ENCODE data around the gene KSR1. TPM values are rescaled to one million over a fixed set of nuclear protein-coding genes. Genes with fewer than 3 reads are reported as not detected.

KSR1 gene
- total RNA-seq, 2 experiments from 2014 or later = 96.6 to 113 TPM

GRCh38 chr17:27519550-27519949, 63.3 kb downstream of the KSR1 start:
- Mint-ChIP-seq H3K4me3 (no peak overlapping the region), H3K4me1 (peaks cover 46% of the 10 kb centered on the region), H3K36me3 (ENCODE audit: low read depth) (peaks cover 2% of the 10 kb centered on the region), H3K27ac (no peak overlapping the region), H3K27me3 (no peaks in the 10 kb centered on the region), H3K9me3 (ENCODE audit: low read depth) (no peaks in the 10 kb centered on the region)
- DNase-seq (no peak), ATAC-seq (no peak)
- ChIA-PET CTCF (interaction anchor here (0.8 to 1.3 kb wide), 3 partner anchors 69 to 81 kb away, joined by 3 to 4 read pairs (median 3); no protein-coding TSS in a partner anchor), POLR2A (interaction anchor here (0.6 kb wide), 1 partner anchor 20 kb away, joined by 3 read pairs; no protein-coding TSS in a partner anchor)
- intact Hi-C loops (cut with DNase I, micrococcal nuclease) = no loop called here

- ChIA-PET CTCF (interaction anchor here (0.6 to 1.7 kb wide), 6 partner anchors 10 to 107 kb away, joined by 3 to 8 read pairs (median 3); no protein-coding TSS in a partner anchor), POLR2A (no interaction called here)
- Mint-ChIP-seq H3K27me3 (no peaks in the 10 kb centered on the region), H3K4me3 (no peak overlapping the region), H3K36me3 (ENCODE audit: low read depth) (peaks cover 2% of the 10 kb centered on the region), H3K27ac (no peak overlapping the region), H3K9me3 (ENCODE audit: low read depth) (no peaks in the 10 kb centered on the region), H3K4me1 (peaks cover 54% of the 10 kb centered on the region)
- DNase-seq (no peak), ATAC-seq (no peak)
- intact Hi-C loops (cut with DNase I, micrococcal nuclease) = no loop called here
Measured at GRCh38 chr17:27520491-27521185, 64.4 kb downstream of the KSR1 start.

- Mint-ChIP-seq H3K36me3 (ENCODE audit: low read depth) (peaks cover 2% of the 10 kb centered on the region), H3K4me3 (no peak overlapping the region), H3K27me3 (no peaks in the 10 kb centered on the region), H3K4me1 (peaks cover 57% of the 10 kb centered on the region), H3K9me3 (ENCODE audit: low read depth) (no peaks in the 10 kb centered on the region), H3K27ac (no peak overlapping the region)
- DNase-seq (no peak), ATAC-seq (no peak)
- intact Hi-C loops (cut with DNase I, micrococcal nuclease) = no loop called here
- ChIA-PET POLR2A (no interaction called here), CTCF (interaction anchor here (0.6 to 1.7 kb wide), 3 partner anchors 9 to 107 kb away, joined by 3 to 8 read pairs (median 3); no protein-coding TSS in a partner anchor)
Measured at GRCh38 chr17:27521281-27522027, 65.2 kb downstream of the KSR1 start.

- ChIA-PET CTCF (interaction anchor here (0.6 kb wide), 1 partner anchor 199 kb away, joined by 3 read pairs; no protein-coding TSS in a partner anchor), POLR2A (interaction anchor here (0.7 kb wide), 1 partner anchor 44 kb away, joined by 3 read pairs; no protein-coding TSS in a partner anchor)
- DNase-seq (no peak), ATAC-seq (no peak)
- no peak overlapping the region for H3K27ac Mint-ChIP-seq
- H3K4me1 Mint-ChIP-seq = peaks cover 63% of the 10 kb centered on the region
- no peaks in the 10 kb centered on the region for H3K9me3 Mint-ChIP-seq (ENCODE audit: low read depth)
- H3K4me3 Mint-ChIP-seq = no peak overlapping the region
- no peaks in the 10 kb centered on the region for H3K27me3 Mint-ChIP-seq
- intact Hi-C loops (cut with DNase I, micrococcal nuclease) = no loop called here
- peaks cover 2% of the 10 kb centered on the region for H3K36me3 Mint-ChIP-seq (ENCODE audit: low read depth)
Measured at GRCh38 chr17:27522028-27522635, 65.9 kb downstream of the KSR1 start.

- ChIA-PET CTCF (interaction anchor here (0.6 kb wide), 2 partner anchors 24 to 87 kb away, joined by 3 read pairs; no protein-coding TSS in a partner anchor), POLR2A (no interaction called here)
- Mint-ChIP-seq H3K27ac (peak overlapping the region; percentile 58), H3K4me3 (no peak overlapping the region), H3K36me3 (ENCODE audit: low read depth) (peaks cover 2% of the 10 kb centered on the region), H3K27me3 (no peaks in the 10 kb centered on the region), H3K4me1 (peaks cover 58% of the 10 kb centered on the region), H3K9me3 (ENCODE audit: low read depth) (no peaks in the 10 kb centered on the region)
- no peak for ATAC-seq
- DNase-seq = no peak
- intact Hi-C loops (cut with DNase I, micrococcal nuclease) = no loop called here
Measured at GRCh38 chr17:27523712-27524111, 67.5 kb downstream of the KSR1 start.

- H3K27me3 Mint-ChIP-seq = no peaks in the 10 kb centered on the region
- ATAC-seq = no peak
- H3K4me1 Mint-ChIP-seq = peaks cover 63% of the 10 kb centered on the region
- no peaks in the 10 kb centered on the region for H3K9me3 Mint-ChIP-seq (ENCODE audit: low read depth)
- H3K27ac Mint-ChIP-seq = no peak overlapping the region
- H3K36me3 Mint-ChIP-seq (ENCODE audit: low read depth) = peaks cover 2% of the 10 kb centered on the region
- DNase-seq = no peak
- intact Hi-C loops (cut with DNase I, micrococcal nuclease) = no loop called here
- H3K4me3 Mint-ChIP-seq = no peak overlapping the region
- ChIA-PET POLR2A (no interaction called here), CTCF (interaction anchor here (0.9 kb wide), 1 partner anchor 75 kb away, joined by 3 read pairs; no protein-coding TSS in a partner anchor)
Measured at GRCh38 chr17:27524594-27524993, 68.3 kb downstream of the KSR1 start.

GRCh38 chr17:27525316-27525715, 69.1 kb downstream of the KSR1 start:
- Mint-ChIP-seq H3K4me1 (peaks cover 68% of the 10 kb centered on the region), H3K27me3 (no peaks in the 10 kb centered on the region), H3K27ac (no peak overlapping the region), H3K9me3 (ENCODE audit: low read depth) (no peaks in the 10 kb centered on the region), H3K4me3 (no peak overlapping the region), H3K36me3 (ENCODE audit: low read depth) (peaks cover 2% of the 10 kb centered on the region)
- no peak for DNase-seq
- intact Hi-C loops (cut with DNase I, micrococcal nuclease) = loop anchor here in 1 of 2 experiments (5.0 kb wide), 1 partner anchor 77 kb away; no protein-coding TSS in a partner anchor
- ChIA-PET CTCF (interaction anchor here (0.7 to 2.1 kb wide), 2 partner anchors 22 to 75 kb away, joined by 3 to 7 read pairs; no protein-coding TSS in a partner anchor), POLR2A (no interaction called here)
- ATAC-seq = no peak

- ChIA-PET CTCF (interaction anchor here (0.7 to 2.1 kb wide), 3 partner anchors 21 to 146 kb away, joined by 3 to 7 read pairs (median 4); no protein-coding TSS in a partner anchor), POLR2A (no interaction called here)
- ATAC-seq (no peak), DNase-seq (no peak)
- H3K36me3 Mint-ChIP-seq (ENCODE audit: low read depth) = peaks cover 2% of the 10 kb centered on the region
- H3K9me3 Mint-ChIP-seq (ENCODE audit: low read depth) = no peaks in the 10 kb centered on the region
- H3K27ac Mint-ChIP-seq = peak overlapping the region; percentile 5
- H3K4me1 Mint-ChIP-seq = peaks cover 72% of the 10 kb centered on the region
- no peak overlapping the region for H3K4me3 Mint-ChIP-seq
- intact Hi-C loops (cut with DNase I, micrococcal nuclease) = loop anchor here (1.0 to 5.0 kb wide), 3 partner anchors 18 to 76 kb away; no protein-coding TSS in a partner anchor
- H3K27me3 Mint-ChIP-seq = no peaks in the 10 kb centered on the region
Measured at GRCh38 chr17:27525836-27526603, 69.8 kb downstream of the KSR1 start.

GRCh38 chr17:27526604-27527002, 70.4 kb downstream of the KSR1 start:
- Mint-ChIP-seq H3K27me3 (no peaks in the 10 kb centered on the region), H3K27ac (peak overlapping the region; percentile 48), H3K36me3 (ENCODE audit: low read depth) (peaks cover 2% of the 10 kb centered on the region), H3K4me3 (no peak overlapping the region), H3K4me1 (peaks cover 74% of the 10 kb centered on the region), H3K9me3 (ENCODE audit: low read depth) (no peaks in the 10 kb centered on the region)
- POLR2A ChIA-PET = no interaction called here
- ATAC-seq (peak; percentile 93), DNase-seq (peak; percentile 80)
- intact Hi-C loops (cut with DNase I, micrococcal nuclease) = loop anchor here (1.0 to 5.0 kb wide), 3 partner anchors 18 to 76 kb away; no protein-coding TSS in a partner anchor
- CTCF ChIA-PET = interaction anchor here (0.9 to 2.1 kb wide), 3 partner anchors 11 to 146 kb away, joined by 3 to 7 read pairs (median 4); no protein-coding TSS in a partner anchor

- CTCF ChIA-PET = interaction anchor here (0.6 to 0.7 kb wide), 3 partner anchors 39 to 627 kb away, joined by 3 read pairs; no protein-coding TSS in a partner anchor
- H3K9me3 Mint-ChIP-seq (ENCODE audit: low read depth) = no peaks in the 10 kb centered on the region
- no peak for ATAC-seq
Measured at GRCh38 chr17:27529230-27529796, 73.1 kb downstream of the KSR1 start.

More at GRCh38 chr17:27529230-27529796, 73.1 kb downstream of the KSR1 start:
- Mint-ChIP-seq H3K4me1 (peaks cover 52% of the 10 kb centered on the region), H3K27ac (peak overlapping the region; percentile 9), H3K36me3 (ENCODE audit: low read depth) (no peaks in the 10 kb centered on the region), H3K4me3 (no peak overlapping the region), H3K27me3 (no peaks in the 10 kb centered on the region)
- DNase-seq = no peak
- POLR2A ChIA-PET = interaction anchor here (1.2 kb wide), 1 partner anchor 17 kb away, joined by 3 read pairs; no protein-coding TSS in a partner anchor
- intact Hi-C loops (cut with DNase I, micrococcal nuclease) = loop anchor here in 1 of 2 experiments (5.0 kb wide), 1 partner anchor 73 kb away; no protein-coding TSS in a partner anchor

Data from activated CD4-positive, alpha-beta T cell treated with anti-CD3 and anti-CD28 coated beads for 36 hours (primary cell).